ENCODE results near the gene RPS6KA2. TPM values are rescaled to one million over a fixed set of nuclear protein-coding genes. Genes with fewer than 3 reads are reported as not detected.

The RPS6KA2 gene
- total RNA-seq, 1 experiment from 2014 or later: 12.3 TPM

GRCh38 chr6:166618866-166619761, 7.9 kb downstream of the RPS6KA2 start:
- TF ChIP-seq CTCF (conservative IDR thresholded peaks at IDR 0.05): no peak
- H2BK5ac ChIP-seq (ENCODE audit: insufficient read length, low read length): no peak overlapping the region
- peaks cover 4% of the 10 kb centered on the region for H3K79me1 ChIP-seq (ENCODE audit: insufficient read depth, low read depth, low read length, poor library complexity, severe bottlenecking)
- no peak overlapping the region for H3K14ac ChIP-seq (ENCODE audit: insufficient read depth, low read length)
- no peak overlapping the region for H4K5ac ChIP-seq (ENCODE audit: insufficient read length, low read depth, low read length)
- no peak overlapping the region for H2AFZ ChIP-seq (ENCODE audit: low read length)
- no peak overlapping the region; a peak in 1 of 7 replicates for H3K27ac Mint-ChIP-seq
- no peak overlapping the region for H4K8ac ChIP-seq (replicated peaks; ENCODE audit: insufficient read length, low read depth, low read length)
- H3K79me2 ChIP-seq (ENCODE audit: insufficient read depth, low read length): peaks cover 5% of the 10 kb centered on the region; the same call in 1 of the 2 replicates
- peaks cover 4% of the 10 kb centered on the region; the same call in 1 of the 2 replicates for H3K4me1 ChIP-seq (ENCODE audit: insufficient read depth, low read length)
- no peaks in the 10 kb centered on the region for H3K9me3 Mint-ChIP-seq
- peaks cover 35 to 42% of the 10 kb centered on the region in 2 experiments for H3K4me1 Mint-ChIP-seq
- no peak overlapping the region for H3T11ph ChIP-seq (ENCODE audit: low read length)
- no peaks in the 10 kb centered on the region for H3K27me3 ChIP-seq (ENCODE audit: insufficient read depth, low read length)
- peaks cover 2% of the 10 kb centered on the region; the same call in 1 of the 2 replicates for H3K27me3 Mint-ChIP-seq (ENCODE audit: low read depth)
- no peak overlapping the region for H3K9ac ChIP-seq (ENCODE audit: extremely low read depth, insufficient read length, low read length)
- H3K36me3 Mint-ChIP-seq (ENCODE audit: insufficient read depth in 1 of 3, low read depth in 3 of 3): peaks cover 8 to 18% (median 15%) of the 10 kb centered on the region in 3 experiments
- DNase-seq: no peak
- no peak overlapping the region for H3K18ac ChIP-seq (ENCODE audit: insufficient read length, low read depth, low read length)
- H3K23me2 ChIP-seq (ENCODE audit: insufficient read length, low read depth, low read length, poor library complexity, severe bottlenecking): no peaks in the 10 kb centered on the region
- no peak overlapping the region for H3K23ac ChIP-seq (ENCODE audit: insufficient read length, low read depth, low read length)
- H4K20me1 ChIP-seq (ENCODE audit: control insufficient read depth, insufficient read depth, insufficient read length): no peaks in the 10 kb centered on the region
- H3K56ac ChIP-seq (ENCODE audit: insufficient read length, low read depth, low read length): no peak overlapping the region
- no peak overlapping the region for H3K4ac ChIP-seq (ENCODE audit: low read depth, low read length)
- no peak overlapping the region for H3K27ac ChIP-seq (ENCODE audit: insufficient read length, low read depth, low read length)
- H4K91ac ChIP-seq (ENCODE audit: insufficient read length, low read depth, low read length): no peak overlapping the region
- H3K9me3 ChIP-seq (ENCODE audit: control insufficient read depth, low read depth, low read length): no peaks in the 10 kb centered on the region
- no CpG with 5 or more reads among the region's 27 CpGs for WGBS (ENCODE audit: extremely low coverage, insufficient read length, low lambda C conversion rate)
- no peak overlapping the region for H2BK20ac ChIP-seq (ENCODE audit: low read depth, low read length, poor library complexity, severe bottlenecking)
- no peak overlapping the region for H2BK120ac ChIP-seq (ENCODE audit: low read depth, low read length, poor library complexity, severe bottlenecking)
- no peak overlapping the region for H2AK5ac ChIP-seq (ENCODE audit: insufficient read length, low read length)
- no peak overlapping the region for H2BK12ac ChIP-seq (ENCODE audit: insufficient read length, low read depth, low read length)
- no peak overlapping the region for H3K4me3 Mint-ChIP-seq
- no peak overlapping the region for H3K4me2 ChIP-seq (ENCODE audit: insufficient read depth, insufficient read length, low read length)
- no peak overlapping the region for H2BK15ac ChIP-seq (ENCODE audit: low read depth, low read length)
